ENCODE data around the gene MTPN. TPM values are rescaled to one million over a fixed set of nuclear protein-coding genes. Genes with fewer than 3 reads are reported as not detected.

MTPN gene
- total RNA-seq, 1 experiment from 2014 or later, result 198 TPM

- DNase-seq (ENCODE audit: low read depth), result no peak
These were observed 49.0 kb downstream of the MTPN start for GRCh38 chr7:135928136-135928535.

- DNase-seq (ENCODE audit: low read depth), result no peak
These were observed 51.9 kb downstream of the MTPN start for GRCh38 chr7:135925210-135925609.

DNA sequence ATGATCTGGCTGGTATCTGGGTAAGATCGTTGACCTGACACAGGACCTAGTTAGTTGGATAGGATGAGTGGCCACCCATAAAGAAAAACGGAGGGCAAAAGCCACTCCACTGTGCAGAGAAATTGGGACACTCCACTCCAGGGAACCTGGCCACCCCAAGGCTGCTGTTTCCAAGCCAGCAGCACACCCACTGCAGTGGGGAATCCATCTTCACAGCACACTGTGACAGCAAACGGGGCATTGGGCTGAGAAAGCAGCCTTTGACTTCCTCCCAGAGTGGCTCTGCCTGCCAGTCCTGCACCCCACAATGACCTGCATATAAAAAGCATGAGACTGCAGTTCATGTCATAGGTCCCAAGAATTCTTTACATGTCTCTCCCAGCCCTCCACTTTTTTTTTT is 52.9 kb downstream of the MTPN start:
- DNase-seq (ENCODE audit: low read depth), result no peak

- no peak for DNase-seq (ENCODE audit: low read depth)
These were observed 54.9 kb downstream of the MTPN start for GRCh38 chr7:135922263-135922662.

GRCh38 chr7:135920478-135920877 is 56.7 kb downstream of the MTPN start:
- DNase-seq (ENCODE audit: low read depth), result no peak

DNA sequence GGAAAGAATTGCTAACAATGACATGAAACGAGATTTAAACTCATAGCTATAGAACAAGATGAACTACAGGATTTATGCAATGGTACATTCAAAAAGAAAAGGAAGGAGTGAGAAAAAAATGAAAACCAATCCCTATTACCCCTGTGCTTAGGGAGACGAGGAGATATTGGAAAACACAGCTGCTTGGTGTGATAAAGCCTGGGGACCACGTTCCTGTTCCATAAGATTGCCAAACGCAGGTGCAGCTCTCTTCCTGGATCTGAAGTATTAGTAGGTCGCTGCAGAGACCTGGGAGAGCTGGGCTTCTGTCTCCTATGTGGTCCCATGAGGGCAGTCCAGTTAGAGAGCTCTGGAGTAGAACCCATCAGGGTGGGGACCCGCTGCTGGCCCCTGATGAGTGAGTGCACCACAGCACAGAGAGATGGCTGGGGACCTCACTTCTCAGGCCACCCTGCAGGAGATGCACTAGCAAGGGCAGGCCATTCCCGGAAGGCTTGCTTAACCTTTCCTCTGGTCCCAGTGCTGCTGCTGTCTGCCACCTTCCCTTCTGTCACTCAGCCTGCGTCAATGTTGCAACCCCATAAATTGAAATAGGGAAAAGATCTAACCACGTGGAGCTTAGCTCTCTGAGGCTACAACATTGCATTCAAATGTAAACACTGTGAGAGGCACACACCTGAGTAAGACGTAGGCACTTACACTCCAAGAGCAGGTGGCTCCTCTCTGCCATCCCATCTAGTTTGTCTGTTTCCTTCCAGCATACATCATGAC is 57.9 kb downstream of the MTPN start:
- no peak for DNase-seq (ENCODE audit: low read depth)

- no peak for DNase-seq (ENCODE audit: low read depth)
These were observed 59.0 kb downstream of the MTPN start for GRCh38 chr7:135918134-135918533.

DNA sequence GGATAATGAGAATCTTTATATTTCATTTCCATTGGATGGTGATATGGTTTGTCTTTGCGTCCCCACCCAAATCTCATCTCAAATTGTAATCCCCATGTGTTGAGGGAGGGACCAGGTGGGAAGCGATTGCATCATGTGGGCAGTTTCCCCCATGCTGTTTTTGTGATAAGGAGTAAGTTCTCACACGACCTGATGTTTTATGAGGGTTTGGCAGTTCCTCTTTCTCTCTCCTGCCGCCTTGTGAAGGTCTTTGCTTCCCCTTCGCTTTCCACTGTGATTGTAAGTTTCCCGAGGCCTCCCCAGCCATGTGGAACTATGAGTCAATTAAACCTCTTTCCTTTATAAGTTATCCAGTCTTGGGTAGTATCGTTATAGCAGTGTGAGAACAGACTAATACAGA is 59.4 kb downstream of the MTPN start:
- no peak for DNase-seq (ENCODE audit: low read depth)

GRCh38 chr7:135914346-135914745 is 62.8 kb downstream of the MTPN start:
- DNase-seq (ENCODE audit: low read depth), result no peak

DNA sequence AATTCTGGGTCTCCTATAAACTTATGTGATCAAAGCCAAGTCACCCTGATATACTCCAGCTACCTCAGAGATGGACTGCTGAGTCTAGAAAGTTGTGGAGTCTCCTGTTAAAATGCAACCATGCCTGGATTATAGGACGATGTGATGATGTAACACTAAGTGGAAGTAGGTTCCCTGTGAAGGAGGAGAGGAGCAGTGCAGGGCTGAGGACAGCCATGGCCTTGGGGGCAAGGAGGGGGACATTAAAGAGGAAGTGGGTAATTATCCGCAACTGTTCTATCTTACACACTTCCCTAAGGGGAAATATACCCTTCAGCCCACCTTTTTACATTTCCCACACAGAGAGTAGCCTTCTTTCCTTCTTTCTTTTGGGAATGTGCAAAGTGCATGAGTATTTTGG is 63.8 kb downstream of the MTPN start:
- no peak for DNase-seq (ENCODE audit: low read depth)

DNA sequence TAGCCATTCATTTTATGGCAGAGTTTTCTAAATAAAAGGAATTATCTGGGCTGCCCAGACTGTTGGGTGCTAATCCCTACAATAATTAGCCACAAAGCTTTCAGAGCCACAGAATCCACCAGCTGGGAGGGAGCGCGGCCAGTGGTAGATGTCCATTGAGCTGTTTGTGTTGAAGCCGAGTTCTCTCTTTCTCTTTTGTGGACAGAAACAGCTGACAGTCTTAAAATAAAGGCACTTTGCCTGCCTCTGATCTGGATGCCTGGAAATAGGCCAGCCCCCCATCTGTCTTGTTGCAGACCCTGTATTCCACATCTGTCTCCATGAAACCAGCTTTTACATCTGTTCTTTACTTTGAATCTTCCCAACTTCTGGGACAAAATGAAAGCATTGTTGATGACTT is 66.1 kb downstream of the MTPN start:
- DNase-seq (ENCODE audit: low read depth), result peak; percentile 79

- peak; percentile 9 for DNase-seq (ENCODE audit: low read depth)
These were observed 66.6 kb downstream of the MTPN start for GRCh38 chr7:135910393-135911036.

GRCh38 chr7:135905858-135906257 is 71.3 kb downstream of the MTPN start:
- no peak for DNase-seq (ENCODE audit: low read depth)

DNA sequence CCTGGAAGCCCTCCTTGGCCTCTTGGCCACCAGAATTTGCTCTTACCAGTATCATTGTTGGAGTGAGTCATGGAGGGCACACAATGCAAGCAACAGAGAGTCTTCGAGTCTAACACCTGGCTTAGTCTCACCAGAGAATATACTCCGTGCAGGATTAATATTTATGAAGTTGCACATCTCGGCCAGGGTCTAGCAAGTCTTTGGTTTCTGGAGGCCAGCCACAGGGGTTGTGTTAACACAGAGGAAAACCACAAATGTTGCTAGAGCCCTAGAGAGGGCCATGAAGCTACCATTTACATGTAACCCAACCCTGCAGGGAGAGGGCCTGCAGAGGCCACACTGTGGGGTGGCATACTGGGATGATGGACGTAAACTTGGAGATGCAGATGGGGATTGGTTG is 71.8 kb downstream of the MTPN start:
- peak; percentile 5 for DNase-seq (ENCODE audit: low read depth)

DNA sequence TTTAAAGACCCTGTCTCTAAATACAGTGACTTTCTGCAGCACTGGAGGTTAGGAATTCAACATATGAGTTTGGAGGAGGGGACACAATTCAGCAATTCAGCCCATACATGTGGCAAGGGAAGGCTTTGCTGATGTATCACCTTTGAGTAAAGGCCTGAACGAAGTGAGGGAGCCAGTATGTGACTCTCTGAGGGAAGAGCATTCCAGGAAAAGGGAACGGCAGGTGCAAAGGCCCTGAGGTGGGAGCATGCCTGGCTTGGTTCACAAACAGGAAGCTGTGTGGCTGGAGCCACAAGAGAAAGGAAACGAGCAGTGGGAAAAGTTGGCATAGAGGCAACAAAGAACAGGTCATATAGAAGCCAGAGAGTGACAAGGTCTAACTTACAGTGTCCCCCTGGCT is 72.9 kb downstream of the MTPN start:
- no peak for DNase-seq (ENCODE audit: low read depth)

- DNase-seq (ENCODE audit: low read depth), result no peak
These were observed 75.3 kb downstream of the MTPN start for GRCh38 chr7:135901585-135902540.

DNA sequence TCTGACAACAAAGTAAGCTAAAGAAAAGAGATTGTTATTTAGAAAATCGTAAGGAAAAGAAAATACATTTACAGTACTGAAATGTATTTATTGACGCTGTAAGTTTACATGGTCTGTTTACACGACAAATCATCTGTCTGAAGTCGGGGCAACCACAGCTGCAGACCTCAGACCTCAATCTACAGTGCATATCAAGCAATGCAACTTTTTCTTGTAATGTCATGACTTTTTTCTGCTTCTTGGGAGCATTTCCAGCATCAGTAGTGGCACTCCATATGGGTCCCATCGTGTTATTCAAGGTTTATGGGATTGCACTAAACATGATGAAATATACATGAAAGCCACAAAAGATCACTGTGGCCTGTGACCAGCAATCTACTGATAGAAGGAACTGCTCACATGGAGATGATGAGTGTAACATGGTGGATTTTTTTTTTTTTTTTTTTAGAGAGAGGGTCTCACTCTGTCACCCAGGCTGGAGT is 77.1 kb downstream of the MTPN start:
- DNase-seq (ENCODE audit: low read depth), result no peak

DNA sequence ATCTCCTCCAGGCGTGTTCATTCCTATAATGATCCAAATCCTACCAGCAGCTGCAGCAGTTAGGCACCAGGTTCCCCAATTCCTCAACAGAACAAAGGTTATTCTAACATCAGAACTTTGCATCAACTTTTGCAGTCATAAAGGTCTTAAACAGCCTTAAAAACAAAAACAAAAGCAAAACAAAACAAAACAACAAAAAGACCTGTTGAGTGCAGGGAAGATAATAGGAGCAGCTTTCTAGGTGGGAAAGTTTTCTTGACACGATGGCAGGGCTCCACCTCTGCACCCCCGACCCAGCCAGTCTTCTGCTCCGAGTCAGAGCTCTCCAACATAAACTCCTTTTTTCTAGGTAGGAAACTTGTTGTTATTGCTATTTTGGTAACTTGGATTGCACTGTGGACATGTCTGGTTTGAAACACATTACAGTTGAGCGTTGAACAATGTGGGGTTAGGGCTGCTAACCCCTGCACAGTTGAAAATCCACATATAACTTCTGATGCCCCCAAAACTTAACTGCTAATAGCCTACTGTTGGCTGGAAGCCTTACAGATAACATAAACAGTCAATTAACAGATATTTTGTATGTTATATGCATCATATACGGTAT is 77.6 kb downstream of the MTPN start:
- DNase-seq (ENCODE audit: low read depth), result no peak

GRCh38 chr7:135898226-135898625 is 78.9 kb downstream of the MTPN start:
- no peak for DNase-seq (ENCODE audit: low read depth)

DNA sequence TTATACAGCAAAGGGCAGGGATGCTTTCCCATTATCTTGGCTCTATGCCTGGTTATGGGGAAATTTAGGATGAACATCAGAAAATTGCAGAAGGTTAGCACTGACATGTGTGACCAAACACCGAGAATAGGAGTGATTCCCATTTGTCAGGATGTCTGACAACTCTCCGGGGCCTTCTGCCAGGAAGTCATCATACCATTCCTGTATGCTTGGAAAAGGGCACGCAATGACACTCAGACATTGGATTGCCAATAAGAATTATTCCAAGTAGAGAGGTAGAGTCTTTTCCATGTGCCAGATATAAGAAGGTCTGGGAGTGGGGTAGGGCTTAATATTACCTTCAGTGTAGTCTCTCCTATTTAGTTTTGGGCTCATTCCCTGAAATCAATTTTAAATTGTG is 82.3 kb downstream of the MTPN start:
- no peak for DNase-seq (ENCODE audit: low read depth)

GRCh38 chr7:135889823-135890222 is 87.3 kb downstream of the MTPN start:
- DNase-seq (ENCODE audit: low read depth), result no peak

- DNase-seq (ENCODE audit: low read depth), result peak; percentile 38
These were observed 88.4 kb downstream of the MTPN start for GRCh38 chr7:135888740-135889139.
